ENCODE results near the gene ABLIM2. TPM values are rescaled to one million over a fixed set of nuclear protein-coding genes. Genes with fewer than 3 reads are reported as not detected.

ABLIM2 gene
- total RNA-seq, 6 experiments from 2014 or later: 0.14 TPM; not detected in 5

GRCh38 chr4:7968262-7968896, 190.2 kb downstream of the ABLIM2 start:
- TF ChIP-seq, protein P1, sequence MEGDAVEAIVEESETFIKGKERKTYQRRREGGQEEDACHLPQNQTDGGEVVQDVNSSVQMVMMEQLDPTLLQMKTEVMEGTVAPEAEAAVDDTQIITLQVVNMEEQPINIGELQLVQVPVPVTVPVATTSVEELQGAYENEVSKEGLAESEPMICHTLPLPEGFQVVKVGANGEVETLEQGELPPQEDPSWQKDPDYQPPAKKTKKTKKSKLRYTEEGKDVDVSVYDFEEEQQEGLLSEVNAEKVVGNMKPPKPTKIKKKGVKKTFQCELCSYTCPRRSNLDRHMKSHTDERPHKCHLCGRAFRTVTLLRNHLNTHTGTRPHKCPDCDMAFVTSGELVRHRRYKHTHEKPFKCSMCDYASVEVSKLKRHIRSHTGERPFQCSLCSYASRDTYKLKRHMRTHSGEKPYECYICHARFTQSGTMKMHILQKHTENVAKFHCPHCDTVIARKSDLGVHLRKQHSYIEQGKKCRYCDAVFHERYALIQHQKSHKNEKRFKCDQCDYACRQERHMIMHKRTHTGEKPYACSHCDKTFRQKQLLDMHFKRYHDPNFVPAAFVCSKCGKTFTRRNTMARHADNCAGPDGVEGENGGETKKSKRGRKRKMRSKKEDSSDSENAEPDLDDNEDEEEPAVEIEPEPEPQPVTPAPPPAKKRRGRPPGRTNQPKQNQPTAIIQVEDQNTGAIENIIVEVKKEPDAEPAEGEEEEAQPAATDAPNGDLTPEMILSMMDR (IDR thresholded peaks at IDR 0.05): no peak
- Mint-ChIP-seq H3K27ac (no peak overlapping the region), H3K4me1 (ENCODE audit: low read depth) (peaks cover 39% of the 10 kb centered on the region), H3K36me3 (ENCODE audit: low read depth) (no peaks in the 10 kb centered on the region), H3K4me3 (no peak overlapping the region), H3K27me3 (ENCODE audit: insufficient read depth) (peaks cover 12% of the 10 kb centered on the region), H3K9me3 (no peaks in the 10 kb centered on the region)
- no peak for DNase-seq

GRCh38 chr4:7967501-7968261, 190.9 kb downstream of the ABLIM2 start:
- H3K36me3 Mint-ChIP-seq (ENCODE audit: low read depth): no peaks in the 10 kb centered on the region
- DNase-seq: no peak
- no peak overlapping the region for H3K4me3 Mint-ChIP-seq
- peaks cover 33% of the 10 kb centered on the region for H3K4me1 Mint-ChIP-seq (ENCODE audit: low read depth)
- TF ChIP-seq, protein P1 (IDR thresholded peaks at IDR 0.05): no peak
- H3K9me3 Mint-ChIP-seq: no peaks in the 10 kb centered on the region
- peaks cover 10% of the 10 kb centered on the region for H3K27me3 Mint-ChIP-seq (ENCODE audit: insufficient read depth)
- H3K27ac Mint-ChIP-seq: no peak overlapping the region

DNA sequence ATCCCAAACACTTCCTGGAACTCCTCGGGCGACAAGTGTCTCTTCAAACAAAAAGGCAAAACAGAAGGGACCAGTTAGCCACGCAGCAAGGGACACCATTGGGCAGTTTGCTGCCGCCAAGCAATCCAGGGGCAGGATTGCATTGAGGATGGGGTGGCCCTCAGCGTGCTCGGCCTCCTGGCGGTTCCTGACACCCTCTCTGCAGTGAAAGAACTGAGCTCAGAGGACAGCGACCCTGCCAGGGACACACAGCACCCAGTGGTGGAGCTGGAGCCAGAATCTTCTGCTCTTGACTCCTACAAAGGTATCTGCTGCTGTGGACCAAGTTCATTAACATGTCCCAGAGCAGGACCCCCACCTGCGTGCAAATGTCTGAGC, 191.6 kb downstream of the ABLIM2 start:
- TF ChIP-seq, protein P1 (IDR thresholded peaks at IDR 0.05): no peak
- Mint-ChIP-seq H3K4me3 (no peak overlapping the region), H3K9me3 (no peaks in the 10 kb centered on the region), H3K36me3 (ENCODE audit: low read depth) (no peaks in the 10 kb centered on the region), H3K4me1 (ENCODE audit: low read depth) (peaks cover 30% of the 10 kb centered on the region), H3K27ac (no peak overlapping the region), H3K27me3 (ENCODE audit: insufficient read depth) (peaks cover 9% of the 10 kb centered on the region)
- DNase-seq: no peak

DNA sequence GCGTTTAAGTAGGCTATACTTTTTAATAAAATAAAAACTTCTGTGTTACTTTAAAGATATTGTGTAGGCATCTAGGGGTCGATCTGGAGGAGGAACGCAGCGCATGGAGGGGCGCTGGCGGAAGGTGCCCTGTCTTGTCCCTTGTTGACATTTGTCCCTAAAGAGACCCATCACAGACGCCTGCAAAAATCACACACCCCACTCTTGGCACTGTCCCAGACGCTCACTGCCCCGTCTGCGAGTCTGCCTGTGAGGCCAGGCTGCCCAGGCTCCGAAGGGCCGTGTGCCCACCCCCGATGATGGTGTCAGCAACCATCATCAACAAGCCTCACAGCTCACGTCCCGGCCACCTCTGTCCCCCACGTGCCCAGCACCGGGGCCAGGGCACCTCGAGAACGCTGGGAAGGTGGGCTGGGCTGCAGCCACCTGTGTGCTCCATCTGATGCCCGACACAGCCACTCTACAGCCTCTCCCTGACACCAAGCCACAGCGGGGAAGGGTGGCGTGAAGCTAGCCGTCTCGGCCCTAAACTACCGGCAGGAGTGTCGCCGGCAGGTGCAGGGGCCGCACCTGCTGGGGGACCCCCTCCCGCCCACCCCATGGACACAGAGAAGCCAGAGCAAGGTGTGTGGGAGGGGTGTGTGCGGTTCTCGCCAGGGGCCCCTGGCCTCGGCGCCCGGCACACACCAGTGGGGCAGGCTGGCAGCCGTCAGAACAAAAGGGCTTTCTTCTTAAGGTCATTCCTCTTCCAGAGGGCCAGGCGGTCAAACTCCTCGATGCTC, 192.1 kb downstream of the ABLIM2 start:
- Mint-ChIP-seq H3K4me3 (no peak overlapping the region), H3K9me3 (no peaks in the 10 kb centered on the region), H3K36me3 (ENCODE audit: low read depth) (no peaks in the 10 kb centered on the region), H3K27me3 (ENCODE audit: insufficient read depth) (peaks cover 9% of the 10 kb centered on the region), H3K27ac (no peak overlapping the region), H3K4me1 (ENCODE audit: low read depth) (peaks cover 28% of the 10 kb centered on the region)
- TF ChIP-seq, protein P1 (IDR thresholded peaks at IDR 0.05): no peak
- DNase-seq: no peak

- no peak overlapping the region for H3K27ac Mint-ChIP-seq
- H3K4me3 Mint-ChIP-seq: no peak overlapping the region
- no peak for DNase-seq
Measured at GRCh38 chr4:7964890-7965662, 193.5 kb downstream of the ABLIM2 start.

More at GRCh38 chr4:7964890-7965662, 193.5 kb downstream of the ABLIM2 start:
- H3K9me3 Mint-ChIP-seq: no peaks in the 10 kb centered on the region
- no peaks in the 10 kb centered on the region for H3K36me3 Mint-ChIP-seq (ENCODE audit: low read depth)
- peaks cover 8% of the 10 kb centered on the region for H3K27me3 Mint-ChIP-seq (ENCODE audit: insufficient read depth)
- TF ChIP-seq, protein P1 (IDR thresholded peaks at IDR 0.05): no peak
- H3K4me1 Mint-ChIP-seq (ENCODE audit: low read depth): peaks cover 35% of the 10 kb centered on the region
